ENCODE data around the gene CHRM2.

GRCh38 chr7:137005873-137006272, 137.4 kb downstream of the CHRM2 start:
- TF ChIP-seq EZH2 (IDR thresholded peaks at IDR 0.05; ENCODE audit: low read length), result no peak
- no peak for TF ChIP-seq CTCF (optimal IDR thresholded peaks at IDR 0.05 in 1 of 3, IDR thresholded peaks at IDR 0.05 in 1 of 3, conservative IDR thresholded peaks at IDR 0.05 in 1 of 3; ENCODE audit: extremely low read depth in 1 of 3, insufficient read depth in 2 of 3, low read length in 3 of 3)
